IPS-NIHi7 (cell line): ENCODE data around the gene SH3PXD2A.
A peak's percentile ranks its signal among the peaks of the same experiment; 100 is the strongest.
"Not testable (repeated sequence)": the region's sequence is repeated elsewhere in the genome, so short reads cannot be mapped to it uniquely, and the experiment has no call there.

ENCODE experiments used
- DNase-seq: peaks from one replicate; pipeline ENCODE4 v3.0.0; 2012; ENCODE audit warnings: mixed read lengths; ENCODE audit errors: extremely low spot score

SH3PXD2A gene

GRCh38 chr10:103791291-103791690, 64.1 kb downstream of the SH3PXD2A start:
- no peak for DNase-seq

GRCh38 chr10:103790580-103790979, 64.8 kb downstream of the SH3PXD2A start:
- DNase-seq, result no peak

- DNase-seq, result no peak
Measured at GRCh38 chr10:103789771-103790201, 65.6 kb downstream of the SH3PXD2A start.

GRCh38 chr10:103789161-103789560, 66.2 kb downstream of the SH3PXD2A start:
- DNase-seq, result no peak

GRCh38 chr10:103787331-103787730, 68.0 kb downstream of the SH3PXD2A start:
- no peak for DNase-seq

- DNase-seq, result no peak
Measured at GRCh38 chr10:103786020-103786419, 69.4 kb downstream of the SH3PXD2A start.

- DNase-seq, result no peak
Measured at GRCh38 chr10:103784723-103785418, 70.5 kb downstream of the SH3PXD2A start.

GRCh38 chr10:103784089-103784488, 71.3 kb downstream of the SH3PXD2A start:
- DNase-seq, result no peak

- no peak for DNase-seq
Measured at GRCh38 chr10:103783681-103784080, 71.7 kb downstream of the SH3PXD2A start.

GRCh38 chr10:103781329-103782061, 73.9 kb downstream of the SH3PXD2A start:
- no peak for DNase-seq

GRCh38 chr10:103780242-103781149, 74.9 kb downstream of the SH3PXD2A start:
- DNase-seq, result no peak

GRCh38 chr10:103778358-103779139, 76.8 kb downstream of the SH3PXD2A start:
- no peak for DNase-seq

GRCh38 chr10:103776878-103777591, 78.3 kb downstream of the SH3PXD2A start:
- DNase-seq, result no peak

GRCh38 chr10:103775776-103776175, 79.6 kb downstream of the SH3PXD2A start:
- no peak for DNase-seq

- DNase-seq, result not testable (repeated sequence)
Measured at GRCh38 chr10:103772846-103773245, 82.5 kb downstream of the SH3PXD2A start.

- peak; percentile 94 for DNase-seq
Measured at GRCh38 chr10:103772096-103772845, 83.1 kb downstream of the SH3PXD2A start.

- DNase-seq, result no peak
Measured at GRCh38 chr10:103770139-103770538, 85.2 kb downstream of the SH3PXD2A start.

- DNase-seq, result no peak
Measured at GRCh38 chr10:103769176-103769575, 86.2 kb downstream of the SH3PXD2A start.

GRCh38 chr10:103768345-103768744, 87.0 kb downstream of the SH3PXD2A start:
- DNase-seq, result no peak

- no peak for DNase-seq
Measured at GRCh38 chr10:103767756-103768155, 87.6 kb downstream of the SH3PXD2A start.
